Left lobe of liver (tissue), 2 donors: ENCODE measurements around the gene ITGAX. TPM values are rescaled to one million over a fixed set of nuclear protein-coding genes. Genes with fewer than 3 reads are reported as not detected.
A peak's percentile ranks its signal among the peaks of the same experiment; 100 is the strongest.

Experiments used
- ATAC-seq: fragments of 200-7000 bp; cut with Tn5 transposase; one replicate; pipeline ENCODE4 v1.9.1; 2020; ENCODE audit warnings: mild to moderate bottlenecking, moderate library complexity
- DNase-seq: peaks from one replicate; pipeline ENCODE4 v3.0.0-alpha.2; 2020; ENCODE audit warnings: low spot score
- total RNA-seq: library from RNA; stranded (reverse); gene quantifications from one replicate; pipeline ENCODE4 v1.2.1, GENCODE V29; 2021
- donor health status: DM: no; HTN: no; CAD: no; lungs with moderate emphysema.
- donor health status: DM: no; HTN: yes; CAD: no.

Gene ITGAX
- total RNA-seq, 1 donor from 2014 or later: 1.8 TPM

DNA sequence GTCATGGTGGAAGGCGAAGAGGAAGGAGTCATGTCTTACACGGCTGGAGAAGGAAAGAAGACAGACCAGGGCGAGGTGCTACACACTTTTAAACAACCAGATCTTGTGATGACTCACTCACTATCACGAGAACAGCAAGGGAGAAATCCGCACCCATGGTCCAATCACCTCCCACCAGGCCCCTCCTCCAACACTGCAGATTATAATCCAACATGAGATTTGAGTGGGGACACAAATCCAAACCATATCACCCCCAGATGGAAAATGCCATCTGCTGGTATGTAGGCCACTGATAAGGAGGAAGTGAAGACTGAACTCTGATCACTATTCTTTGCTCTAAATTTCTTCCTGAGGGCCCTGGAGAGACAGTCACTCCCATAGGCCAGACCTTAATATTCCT is 7.5 kb upstream of the ITGAX start:
- no peak for DNase-seq
- no peak for ATAC-seq

- DNase-seq (no peak), ATAC-seq (no peak)
Observed at GRCh38 chr16:31348579-31348978, 6.4 kb upstream of the ITGAX start.

DNA sequence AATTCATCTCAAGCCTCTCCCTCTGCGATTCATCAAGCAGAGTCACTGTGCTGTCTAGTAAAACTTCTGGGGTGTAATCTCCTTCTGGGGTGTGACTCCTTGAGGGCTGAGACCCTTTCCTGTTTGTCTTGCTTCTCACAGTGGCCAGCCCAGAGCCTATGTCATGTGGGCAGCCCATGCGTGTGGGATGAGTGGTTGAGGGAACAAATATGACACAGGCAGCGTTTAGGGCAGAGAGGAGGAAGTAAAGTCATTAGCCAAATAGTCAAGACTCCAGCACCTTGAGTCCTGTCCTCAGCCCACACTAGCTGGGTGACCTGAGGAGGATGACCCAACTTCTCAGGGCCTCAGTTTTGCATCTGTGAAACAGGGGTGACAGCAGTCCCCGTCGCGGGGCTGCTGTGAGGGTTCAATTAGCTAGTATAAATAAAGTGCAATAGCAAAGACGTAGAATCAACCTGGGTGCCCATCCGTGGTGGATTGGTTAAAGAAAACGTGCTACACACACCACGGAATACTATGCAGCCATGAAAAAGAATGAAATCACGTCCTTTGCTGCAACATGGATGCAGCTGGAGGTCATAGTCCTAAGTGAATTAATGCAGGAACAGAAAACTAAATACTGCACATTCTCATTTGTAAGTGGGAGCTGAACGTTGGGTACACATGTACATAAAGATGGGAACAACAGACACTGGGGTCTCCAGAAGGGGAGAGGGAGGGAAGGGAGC is 4.5 kb upstream of the ITGAX start:
- no peak for DNase-seq

DNA sequence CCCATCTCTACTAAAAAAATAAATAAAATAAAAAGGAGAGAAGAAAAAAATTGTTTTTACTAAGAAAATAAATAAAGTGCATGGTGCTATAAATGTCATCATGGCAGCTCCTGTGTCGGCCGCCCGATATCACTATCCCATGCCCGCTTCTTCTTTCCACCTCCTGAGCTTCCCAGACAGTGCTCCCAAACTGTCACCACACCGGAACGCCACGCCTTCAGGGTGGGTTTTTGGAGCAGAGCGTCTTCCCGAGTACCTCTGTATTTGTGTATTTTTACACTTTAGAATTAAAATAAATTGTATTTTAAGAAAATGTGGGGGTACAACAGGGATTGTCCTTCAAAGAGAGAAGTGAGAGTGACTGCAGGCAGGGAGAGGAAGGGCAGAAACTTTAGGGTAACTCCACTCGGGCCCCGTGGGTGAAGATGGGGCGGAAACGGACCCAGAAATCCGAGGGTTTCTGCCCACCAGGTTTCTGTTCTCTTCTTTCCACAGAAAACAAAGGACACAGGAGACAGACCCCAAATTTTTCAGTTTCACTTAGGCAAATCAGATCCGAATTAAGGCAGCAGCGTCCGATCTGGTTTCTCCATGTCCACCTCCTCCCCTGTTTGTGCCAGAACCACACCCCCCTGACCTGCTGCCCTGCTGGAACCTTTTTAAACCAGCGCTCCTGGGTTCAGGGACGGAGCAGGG is 3.6 kb upstream of the ITGAX start:
- ATAC-seq (no peak), DNase-seq (no peak)

More for the DNA sequence above, 4.5 kb upstream of the ITGAX start:
- ATAC-seq: peak; percentile 15

- DNase-seq: no peak
- ATAC-seq: peak; percentile 13
Observed at GRCh38 chr16:31351942-31352325, 3.0 kb upstream of the ITGAX start.

GRCh38 chr16:31352376-31353115 is 2.4 kb upstream of the ITGAX start:
- ATAC-seq (peak; percentile 44), DNase-seq (no peak)

- ATAC-seq: no peak
- DNase-seq: no peak
Observed at GRCh38 chr16:31355431-31356100, 590 bp downstream of the ITGAX start.

DNA sequence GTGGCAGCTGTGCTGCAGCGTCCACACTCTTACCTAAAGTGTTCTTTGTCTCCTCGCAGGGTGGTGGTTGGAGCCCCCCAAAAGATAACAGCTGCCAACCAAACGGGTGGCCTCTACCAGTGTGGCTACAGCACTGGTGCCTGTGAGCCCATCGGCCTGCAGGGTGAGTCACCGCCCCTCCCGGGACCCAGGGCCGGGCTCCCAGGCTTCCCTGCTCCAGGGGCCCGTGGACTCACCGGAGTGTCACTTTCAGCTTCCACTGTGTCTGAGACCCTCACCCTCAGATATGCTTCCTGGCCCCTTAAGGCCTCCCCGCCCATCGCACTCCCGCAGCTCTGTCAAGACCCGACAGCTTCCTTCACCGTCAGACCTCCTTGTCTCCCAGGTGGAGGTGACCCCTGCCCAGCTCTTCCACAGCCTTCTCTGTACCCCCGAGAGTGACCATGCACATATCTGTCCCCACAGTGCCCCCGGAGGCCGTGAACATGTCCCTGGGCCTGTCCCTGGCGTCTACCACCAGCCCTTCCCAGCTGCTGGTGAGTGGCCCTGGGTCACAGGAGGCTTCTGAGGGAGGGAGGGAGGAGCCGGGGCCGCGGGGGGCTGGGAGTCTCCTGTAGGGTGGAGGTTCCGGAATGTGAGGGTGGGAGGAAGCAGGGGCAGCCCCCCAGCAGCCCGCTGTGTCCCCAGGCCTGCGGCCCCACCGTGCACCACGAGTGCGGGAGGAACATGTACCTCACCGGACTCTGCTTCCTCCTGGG is 1.8 kb downstream of the ITGAX start:
- DNase-seq: no peak
- ATAC-seq: no peak

DNA sequence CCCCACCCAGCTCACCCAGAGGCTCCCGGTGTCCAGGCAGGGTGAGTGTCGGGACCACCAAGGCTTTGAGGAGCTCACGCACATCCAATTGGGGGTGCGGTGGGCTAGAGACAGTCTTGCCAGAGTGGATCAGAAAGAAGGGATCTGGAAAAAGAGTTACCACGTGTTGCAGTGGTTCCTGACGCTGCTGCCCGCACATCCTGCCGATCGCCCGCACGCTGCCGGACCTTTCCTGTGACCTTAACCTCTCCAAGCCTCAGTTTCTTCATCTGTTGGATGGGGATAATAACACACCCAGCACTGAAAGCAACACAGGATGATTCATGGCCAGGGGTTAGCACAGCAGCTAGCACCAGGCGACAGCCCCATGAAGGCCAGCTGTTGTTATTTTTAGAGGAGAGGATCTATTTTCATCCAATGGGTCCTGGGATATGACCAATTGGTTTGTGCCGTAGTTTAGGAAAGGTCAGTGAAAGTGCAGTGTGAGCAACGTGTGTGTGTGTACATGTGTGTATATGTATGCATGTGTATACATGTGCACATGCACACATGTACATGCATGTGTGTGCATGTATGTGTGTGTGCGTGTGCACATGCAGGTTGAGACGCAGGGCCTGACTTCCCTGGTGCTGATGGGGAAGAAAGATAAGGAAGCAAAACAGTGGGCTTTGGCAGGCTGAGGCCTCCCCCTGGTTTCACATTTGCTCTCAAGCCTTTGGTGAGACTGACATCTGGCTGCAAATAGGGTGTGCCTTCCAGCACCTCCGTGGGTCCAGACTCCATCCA is 2.5 kb downstream of the ITGAX start:
- no peak for ATAC-seq

GRCh38 chr16:31360251-31360650 is 5.3 kb downstream of the ITGAX start:
- no peak for ATAC-seq
- no peak for DNase-seq

More for the DNA sequence above, 2.5 kb downstream of the ITGAX start:
- DNase-seq: no peak

DNA sequence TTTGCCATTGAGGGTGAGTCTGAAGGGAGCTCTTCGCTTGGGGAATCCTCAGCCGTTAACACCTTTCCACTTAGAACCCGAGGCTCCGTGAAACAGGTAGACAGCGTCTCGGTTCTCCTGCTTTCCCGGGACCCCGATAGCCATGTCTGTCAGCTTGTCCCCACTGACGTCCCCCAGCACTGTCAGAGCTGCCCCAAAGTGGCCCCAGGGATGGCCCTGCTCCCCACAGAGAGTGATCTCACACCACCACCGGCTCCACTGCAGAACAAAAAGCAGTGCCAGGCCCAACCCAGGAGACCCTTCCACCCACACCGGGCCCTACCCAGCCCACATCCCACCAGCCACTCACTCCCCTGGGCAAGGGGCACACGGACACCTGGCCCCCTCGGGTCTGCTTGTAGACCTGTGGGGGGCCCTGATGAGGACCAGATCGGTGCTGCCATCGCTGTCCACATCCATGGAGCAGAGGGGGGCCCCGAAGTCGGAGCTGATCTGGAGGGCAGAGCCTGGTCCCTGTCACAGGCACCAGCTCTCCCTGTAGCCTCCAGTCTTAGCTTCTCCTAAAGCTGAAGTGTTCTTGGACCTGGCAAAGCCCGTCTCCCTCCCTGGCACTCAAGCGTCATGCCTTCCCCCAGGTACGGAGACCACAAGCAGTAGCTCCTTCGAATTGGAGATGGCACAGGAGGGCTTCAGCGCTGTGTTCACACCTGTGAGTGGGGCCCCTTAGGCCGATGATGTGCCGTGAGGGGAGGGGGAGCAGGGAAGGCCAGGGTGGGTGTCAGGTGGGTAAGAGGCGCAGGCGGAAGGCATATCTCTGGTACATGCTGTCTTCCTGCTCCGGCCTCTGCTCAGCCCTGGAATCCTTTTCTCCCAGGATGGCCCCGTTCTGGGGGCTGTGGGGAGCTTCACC is 6.5 kb downstream of the ITGAX start:
- no peak for DNase-seq
- ATAC-seq: no peak

DNA sequence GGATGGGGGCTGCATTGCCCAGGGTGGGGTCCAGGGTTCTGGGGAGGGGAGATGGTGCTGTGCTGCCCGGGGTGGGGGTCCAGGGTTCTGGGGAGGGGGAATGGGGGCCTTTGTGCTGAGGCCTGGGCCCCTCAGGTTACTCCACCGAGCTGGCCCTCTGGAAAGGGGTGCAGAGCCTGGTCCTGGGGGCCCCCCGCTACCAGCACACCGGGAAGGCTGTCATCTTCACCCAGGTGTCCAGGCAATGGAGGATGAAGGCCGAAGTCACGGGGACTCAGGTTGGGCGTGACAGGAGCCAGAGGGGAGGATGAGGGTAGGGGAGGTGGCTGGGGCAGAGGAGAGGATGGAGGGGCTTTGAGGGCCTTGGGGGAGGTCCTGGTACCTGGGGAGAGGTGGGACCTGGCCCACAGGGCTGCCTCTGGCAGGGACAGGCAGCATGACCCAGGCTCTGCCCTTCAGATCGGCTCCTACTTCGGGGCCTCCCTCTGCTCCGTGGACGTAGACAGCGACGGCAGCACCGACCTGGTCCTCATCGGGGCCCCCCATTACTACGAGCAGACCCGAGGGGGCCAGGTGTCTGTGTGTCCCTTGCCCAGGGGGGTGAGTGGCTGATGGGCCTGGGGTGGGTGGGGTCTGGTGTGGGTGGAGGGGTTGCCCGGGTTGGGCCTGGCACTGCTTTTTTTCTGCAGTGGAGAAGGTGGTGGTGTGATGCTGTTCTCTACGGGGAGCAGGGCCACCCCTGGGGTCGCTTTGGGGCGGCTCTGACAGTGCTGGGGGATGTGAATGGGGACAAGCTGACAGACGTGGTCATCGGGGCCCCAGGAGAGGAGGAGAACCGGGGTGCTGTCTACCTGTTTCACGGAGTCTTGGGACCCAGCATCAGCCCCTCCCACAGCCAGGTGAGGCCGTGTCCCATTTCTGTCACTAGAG is 7.8 kb downstream of the ITGAX start:
- DNase-seq: no peak
- ATAC-seq: no peak

DNA sequence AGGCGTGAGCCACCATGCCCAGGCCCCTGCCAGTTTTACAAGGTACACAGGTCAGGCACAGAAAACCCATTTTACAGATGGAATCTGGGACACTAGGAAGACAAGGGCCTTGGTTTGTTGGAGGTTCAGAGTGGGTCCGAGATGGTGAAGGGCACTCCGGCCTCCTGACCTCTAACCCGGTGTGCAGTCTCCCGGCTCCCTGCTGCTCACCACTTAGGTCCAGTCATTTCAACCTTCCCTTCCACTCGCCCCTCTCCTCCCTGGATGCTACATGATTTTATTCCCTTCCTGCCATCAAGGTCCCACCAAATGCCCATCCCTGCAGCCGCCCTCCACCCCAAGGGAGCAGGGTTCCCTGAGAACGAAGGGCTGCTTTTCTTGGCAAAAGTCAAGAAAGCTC is 8.7 kb downstream of the ITGAX start:
- DNase-seq: no peak
- no peak for ATAC-seq

- DNase-seq (no peak), ATAC-seq (no peak)
Observed at GRCh38 chr16:31364421-31364820, 9.4 kb downstream of the ITGAX start.

DNA sequence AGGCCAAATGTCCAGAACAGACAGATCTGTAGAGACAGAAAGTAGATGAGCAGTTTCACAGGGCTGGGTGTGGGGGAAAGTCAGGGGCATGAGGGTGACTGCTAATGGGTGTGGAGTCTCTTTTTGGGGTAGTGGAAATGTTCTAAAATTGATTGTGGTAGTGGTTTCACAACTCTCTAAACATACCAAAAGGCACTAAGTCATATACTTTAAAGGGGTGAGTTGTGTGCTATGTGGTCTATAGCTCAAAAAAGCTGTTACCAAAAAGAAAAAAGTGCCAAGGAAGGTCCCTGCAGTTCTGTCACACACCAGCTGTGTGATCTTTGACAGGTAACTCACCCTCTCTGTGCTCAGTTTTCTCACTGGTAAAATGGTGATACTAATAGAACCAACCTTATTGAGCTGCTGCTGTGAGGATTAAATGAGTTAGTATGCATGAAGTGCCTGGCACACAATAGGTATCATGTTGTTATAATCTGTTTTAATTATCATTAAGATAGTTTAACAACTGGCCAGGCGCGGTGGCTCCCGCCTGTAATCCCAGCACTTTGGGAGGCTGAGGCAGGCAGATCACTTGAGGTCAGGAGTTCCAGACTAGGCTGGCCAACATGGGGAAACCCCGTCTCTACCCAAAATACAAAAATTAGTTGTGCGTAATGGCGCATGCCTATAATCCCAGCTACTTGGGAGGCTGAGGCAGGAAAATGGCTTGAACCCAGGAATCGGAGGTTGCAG is 10.3 kb downstream of the ITGAX start:
- ATAC-seq (no peak), DNase-seq (no peak)

GRCh38 chr16:31367853-31368252 is 12.9 kb downstream of the ITGAX start:
- DNase-seq (no peak), ATAC-seq (peak; percentile 20)

DNA sequence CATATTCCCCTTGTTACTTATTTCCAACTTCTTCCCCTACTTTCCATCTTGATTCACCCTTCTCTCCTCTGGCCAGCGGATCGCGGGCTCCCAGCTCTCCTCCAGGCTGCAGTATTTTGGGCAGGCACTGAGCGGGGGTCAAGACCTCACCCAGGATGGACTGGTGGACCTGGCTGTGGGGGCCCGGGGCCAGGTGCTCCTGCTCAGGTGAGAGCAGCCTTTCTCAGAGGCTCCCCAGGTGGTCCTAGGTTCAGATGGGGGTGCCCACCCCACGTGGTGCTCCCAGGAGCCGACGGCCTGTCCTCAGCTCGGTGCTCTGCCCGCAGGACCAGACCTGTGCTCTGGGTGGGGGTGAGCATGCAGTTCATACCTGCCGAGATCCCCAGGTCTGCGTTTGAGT is 16.0 kb downstream of the ITGAX start:
- ATAC-seq (no peak), DNase-seq (no peak)
